Neural progenitor cell (in vitro differentiated cells): ENCODE measurements around the gene NARS2.

Source experiments
- EZH2 ChIP-seq: fragments of 200-600 bp; sonication (generic); IDR thresholded peaks from 2 replicates; pipeline ENCODE4 v1.6.1; 2017; ENCODE audit warnings: antibody characterized with exemption, mild to moderate bottlenecking, moderate library complexity
- EZH2phosphoT487 ChIP-seq: fragments of 200-600 bp; sonication (generic); IDR thresholded peaks from 2 replicates; pipeline ENCODE4 v1.6.1; 2017; ENCODE audit warnings: antibody characterized with exemption

DNA sequence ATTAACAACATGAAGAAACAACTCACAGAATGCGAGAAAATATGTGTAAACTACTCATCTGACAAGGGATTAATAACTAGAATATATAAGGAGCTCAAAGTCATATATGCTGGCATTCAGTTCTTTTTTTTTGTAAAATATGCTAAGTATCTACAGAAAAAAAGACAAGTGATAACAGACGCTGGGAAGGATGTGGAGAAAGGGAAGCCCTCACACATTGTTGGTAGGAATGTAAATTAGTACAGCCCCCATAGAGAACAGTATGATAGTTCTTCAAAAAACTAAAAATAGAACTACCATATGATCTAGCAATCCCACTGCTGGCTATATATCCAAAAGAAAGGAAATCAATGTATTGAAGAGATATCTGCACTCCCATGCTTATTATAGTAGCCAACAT lies 170.9 kb downstream of the NARS2 start:
- TF ChIP-seq EZH2 = no peak
- no peak for TF ChIP-seq EZH2phosphoT487
